Neural cell (in vitro differentiated cells): Measurements from ENCODE around the gene ANXA6. TPM values are rescaled to one million over a fixed set of nuclear protein-coding genes. Genes with fewer than 3 reads are reported as not detected.

Experiments
- H2AFZ ChIP-seq: fragments of 200-600, 300-800 bp; sonication (generic), shearing (Covaris generic); 2 replicates; pipeline ENCODE4 v1.6.0; 2014; ENCODE audit warnings: low read depth, mild to moderate bottlenecking, antibody characterized with exemption, low read length, moderate library complexity
- H3F3A ChIP-seq: fragments of 200-600 bp; shearing (Covaris generic); 2 replicates; pipeline ENCODE4 v1.6.1; 2016; ENCODE audit warnings: mild to moderate bottlenecking, moderate library complexity, mixed read lengths, antibody characterized with exemption, low read length; ENCODE audit not compliant: insufficient read depth, poor library complexity, severe bottlenecking
- H3K27ac ChIP-seq: fragments of 200-600, 300-800 bp; sonication (generic), shearing (Covaris generic); 2 replicates; pipeline ENCODE4 v1.5.1; 2014; ENCODE audit warnings: mild to moderate bottlenecking, low read length, moderate library complexity
- H3K27me3 ChIP-seq: fragments of 300-800, 200-600 bp; sonication (generic), shearing (Covaris generic); 2 replicates; pipeline ENCODE4 v1.6.0; 2014; ENCODE audit warnings: mild to moderate bottlenecking, low read depth, low read length, moderate library complexity; ENCODE audit not compliant: insufficient read depth
- H3K36me3 ChIP-seq: fragments of 300-800, 200-600 bp; sonication (generic), shearing (Covaris generic); 2 replicates; pipeline ENCODE4 v1.5.1; 2014; ENCODE audit warnings: mild to moderate bottlenecking, antibody characterized with exemption, low read length, moderate library complexity; ENCODE audit not compliant: insufficient read depth
- H3K4me2 ChIP-seq: fragments of 300-800, 200-600 bp; sonication (generic), shearing (Covaris generic); 2 replicates; pipeline ENCODE4 v1.6.0; 2014; ENCODE audit warnings: mild to moderate bottlenecking, low read length
- H3K4me3 ChIP-seq: fragments of 300-800, 200-600 bp; sonication (generic), shearing (Covaris generic); 2 replicates; pipeline ENCODE4 v1.5.1; 2014; ENCODE audit warnings: mild to moderate bottlenecking, low read length, moderate library complexity
- H3K79me2 ChIP-seq: fragments of 200-600 bp; shearing (Covaris generic); replicated peaks from 2 replicates; pipeline ENCODE4 v1.6.0; 2014; ENCODE audit warnings: mild to moderate bottlenecking, low read length, moderate library complexity; ENCODE audit not compliant: insufficient read depth
- H3K9ac ChIP-seq: fragments of 300-800, 200-600 bp; sonication (generic), shearing (Covaris generic); 2 replicates; pipeline ENCODE4 v1.6.1; 2016; ENCODE audit warnings: mild to moderate bottlenecking, low read length, mixed read lengths
- H3K9me2 ChIP-seq: fragments of 200-600 bp; shearing (Covaris generic); 2 replicates; pipeline ENCODE4 v1.6.1; 2016; ENCODE audit warnings: mild to moderate bottlenecking, low read length, mixed read lengths; ENCODE audit not compliant: insufficient read depth
- H3K9me3 ChIP-seq: fragments of 200-600, 300-800 bp; sonication (generic), shearing (Covaris generic); 2 replicates; pipeline ENCODE4 v1.6.1; 2016; ENCODE audit warnings: mild to moderate bottlenecking, mixed run types, low read length, moderate library complexity, mixed read lengths
- H4K20me1 ChIP-seq: fragments of 200-600 bp; shearing (Covaris generic); 2 replicates; pipeline ENCODE4 v1.6.1; 2016; ENCODE audit warnings: mild to moderate bottlenecking, mixed run types; ENCODE audit not compliant: insufficient read depth
- CTCF ChIP-seq: fragments of 450-650 bp; IDR thresholded peaks from 2 replicates; pipeline ENCODE4 v1.5.1; 2014; ENCODE audit warnings: antibody characterized with exemption, mild to moderate bottlenecking, moderate library complexity; ENCODE audit not compliant: poor library complexity, severe bottlenecking
- EP300 ChIP-seq: fragments of 450-650 bp; conservative IDR thresholded peaks from 2 replicates; pipeline ENCODE4 v1.6.1; 2014; ENCODE audit warnings: antibody characterized with exemption, mild to moderate bottlenecking, moderate library complexity; ENCODE audit not compliant: poor library complexity, severe bottlenecking
- EZH2 ChIP-seq: fragments of 200-600, 300-800 bp; shearing (Covaris generic), sonication (generic); IDR thresholded peaks from 2 replicates; pipeline ENCODE4 v1.6.1; 2014; ENCODE audit warnings: antibody characterized with exemption, low read length, borderline replicate concordance, mild to moderate bottlenecking; ENCODE audit not compliant: insufficient read depth, poor library complexity, severe bottlenecking
- MXI1 ChIP-seq: fragments of 450-650 bp; conservative IDR thresholded peaks from 2 replicates; pipeline ENCODE4 v1.6.1; 2014; ENCODE audit warnings: antibody characterized with exemption, mild to moderate bottlenecking; ENCODE audit not compliant: poor library complexity, severe bottlenecking
- POLR2AphosphoS5 ChIP-seq: IDR thresholded peaks from 2 replicates; pipeline ENCODE4 v1.6.1; 2012
- RAD21 ChIP-seq: fragments of 450-650 bp; conservative IDR thresholded peaks from 2 replicates; pipeline ENCODE4 v1.6.1; 2014; ENCODE audit warnings: antibody characterized with exemption, mild to moderate bottlenecking, moderate library complexity
- SMC3 ChIP-seq: fragments of 450-650 bp; conservative IDR thresholded peaks from 2 replicates; pipeline ENCODE4 v1.6.1; 2014; ENCODE audit warnings: antibody characterized with exemption, mild to moderate bottlenecking, moderate library complexity; ENCODE audit not compliant: poor library complexity
- TAF1 ChIP-seq: IDR thresholded peaks from 2 replicates; pipeline ENCODE4 v1.6.1; 2012; ENCODE audit warnings: low read depth
- polyA plus RNA-seq: library from polyadenylated mRNA; depleted of rRNA; stranded (reverse); fragments of >200 nt; gene quantifications from 2 replicates; pipeline ENCODE4 v1.2.3, GENCODE V29; 2014
- TF ChIP-seq, protein P1 (sequence below): IDR thresholded peaks from 2 replicates; pipeline ENCODE4 v1.6.1; 2012; ENCODE audit warnings: borderline replicate concordance

The ANXA6 gene
- polyA plus RNA-seq, 1 donor from 2014 or later, result 27.5 TPM

- H3K9me3 ChIP-seq, result no peaks in the 10 kb centered on the region
- peaks cover 13% of the 10 kb centered on the region for H3F3A ChIP-seq
- H3K79me2 ChIP-seq, result peaks cover 8% of the 10 kb centered on the region
- no peak overlapping the region for H2AFZ ChIP-seq
- H3K4me2 ChIP-seq, result no peak overlapping the region
- no peak overlapping the region for H3K27ac ChIP-seq
- peaks cover 4% of the 10 kb centered on the region for H3K36me3 ChIP-seq
- no peak overlapping the region for H3K9ac ChIP-seq
- no peaks in the 10 kb centered on the region for H4K20me1 ChIP-seq
- H3K4me3 ChIP-seq, result no peak overlapping the region
- H3K27me3 ChIP-seq, result no peaks in the 10 kb centered on the region
- H3K9me2 ChIP-seq, result no peaks in the 10 kb centered on the region
- no peak for TF ChIP-seq CTCF
- TF ChIP-seq, protein P1, sequence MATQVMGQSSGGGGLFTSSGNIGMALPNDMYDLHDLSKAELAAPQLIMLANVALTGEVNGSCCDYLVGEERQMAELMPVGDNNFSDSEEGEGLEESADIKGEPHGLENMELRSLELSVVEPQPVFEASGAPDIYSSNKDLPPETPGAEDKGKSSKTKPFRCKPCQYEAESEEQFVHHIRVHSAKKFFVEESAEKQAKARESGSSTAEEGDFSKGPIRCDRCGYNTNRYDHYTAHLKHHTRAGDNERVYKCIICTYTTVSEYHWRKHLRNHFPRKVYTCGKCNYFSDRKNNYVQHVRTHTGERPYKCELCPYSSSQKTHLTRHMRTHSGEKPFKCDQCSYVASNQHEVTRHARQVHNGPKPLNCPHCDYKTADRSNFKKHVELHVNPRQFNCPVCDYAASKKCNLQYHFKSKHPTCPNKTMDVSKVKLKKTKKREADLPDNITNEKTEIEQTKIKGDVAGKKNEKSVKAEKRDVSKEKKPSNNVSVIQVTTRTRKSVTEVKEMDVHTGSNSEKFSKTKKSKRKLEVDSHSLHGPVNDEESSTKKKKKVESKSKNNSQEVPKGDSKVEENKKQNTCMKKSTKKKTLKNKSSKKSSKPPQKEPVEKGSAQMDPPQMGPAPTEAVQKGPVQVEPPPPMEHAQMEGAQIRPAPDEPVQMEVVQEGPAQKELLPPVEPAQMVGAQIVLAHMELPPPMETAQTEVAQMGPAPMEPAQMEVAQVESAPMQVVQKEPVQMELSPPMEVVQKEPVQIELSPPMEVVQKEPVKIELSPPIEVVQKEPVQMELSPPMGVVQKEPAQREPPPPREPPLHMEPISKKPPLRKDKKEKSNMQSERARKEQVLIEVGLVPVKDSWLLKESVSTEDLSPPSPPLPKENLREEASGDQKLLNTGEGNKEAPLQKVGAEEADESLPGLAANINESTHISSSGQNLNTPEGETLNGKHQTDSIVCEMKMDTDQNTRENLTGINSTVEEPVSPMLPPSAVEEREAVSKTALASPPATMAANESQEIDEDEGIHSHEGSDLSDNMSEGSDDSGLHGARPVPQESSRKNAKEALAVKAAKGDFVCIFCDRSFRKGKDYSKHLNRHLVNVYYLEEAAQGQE, result no peak
- TF ChIP-seq EP300, result no peak
- TF ChIP-seq TAF1, result no peak
- no peak for TF ChIP-seq MXI1
- no peak for TF ChIP-seq SMC3
- no peak for TF ChIP-seq EZH2
- no peak for TF ChIP-seq POLR2AphosphoS5
- no peak for TF ChIP-seq RAD21
Measured at GRCh38 chr5:151147033-151147432, 10.5 kb downstream of the ANXA6 start.

DNA sequence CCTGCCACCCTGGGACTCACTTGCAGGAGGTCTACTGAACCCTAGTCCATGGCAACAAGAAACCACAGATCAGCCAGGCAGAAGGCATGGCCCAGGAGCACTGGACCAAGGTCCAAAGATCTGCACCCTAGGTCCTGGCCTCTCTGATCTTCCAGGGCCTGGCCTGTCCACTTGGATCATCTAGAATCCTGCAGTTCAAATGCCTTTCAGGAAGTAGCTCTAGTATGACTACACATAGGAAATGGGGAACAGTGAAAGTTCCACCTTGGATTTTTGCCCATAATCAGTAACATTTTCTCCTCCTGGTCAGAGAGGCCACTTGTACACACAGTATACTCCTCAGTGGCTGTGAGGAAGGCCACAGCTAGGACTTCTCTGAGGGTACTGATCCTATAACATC is 11.5 kb downstream of the ANXA6 start:
- no peak overlapping the region for H3K4me2 ChIP-seq
- H3F3A ChIP-seq, result peaks cover 6% of the 10 kb centered on the region
- H3K9me3 ChIP-seq, result no peaks in the 10 kb centered on the region
- no peak overlapping the region for H3K4me3 ChIP-seq
- H3K9ac ChIP-seq, result no peak overlapping the region
- no peaks in the 10 kb centered on the region for H3K27me3 ChIP-seq
- no peak overlapping the region for H2AFZ ChIP-seq
- H3K36me3 ChIP-seq, result peaks cover 4% of the 10 kb centered on the region
- TF ChIP-seq EP300 (no peak), EZH2 (no peak), CTCF (no peak), SMC3 (no peak), POLR2AphosphoS5 (no peak), MXI1 (no peak), RAD21 (no peak), TAF1 (no peak)
- TF ChIP-seq, protein P1, result no peak
- no peak overlapping the region for H3K27ac ChIP-seq
- H4K20me1 ChIP-seq, result no peaks in the 10 kb centered on the region
- H3K79me2 ChIP-seq, result peaks cover 8% of the 10 kb centered on the region
- H3K9me2 ChIP-seq, result no peaks in the 10 kb centered on the region
